ENCODE results near the gene TAS2R14.

TAS2R14 gene

DNA sequence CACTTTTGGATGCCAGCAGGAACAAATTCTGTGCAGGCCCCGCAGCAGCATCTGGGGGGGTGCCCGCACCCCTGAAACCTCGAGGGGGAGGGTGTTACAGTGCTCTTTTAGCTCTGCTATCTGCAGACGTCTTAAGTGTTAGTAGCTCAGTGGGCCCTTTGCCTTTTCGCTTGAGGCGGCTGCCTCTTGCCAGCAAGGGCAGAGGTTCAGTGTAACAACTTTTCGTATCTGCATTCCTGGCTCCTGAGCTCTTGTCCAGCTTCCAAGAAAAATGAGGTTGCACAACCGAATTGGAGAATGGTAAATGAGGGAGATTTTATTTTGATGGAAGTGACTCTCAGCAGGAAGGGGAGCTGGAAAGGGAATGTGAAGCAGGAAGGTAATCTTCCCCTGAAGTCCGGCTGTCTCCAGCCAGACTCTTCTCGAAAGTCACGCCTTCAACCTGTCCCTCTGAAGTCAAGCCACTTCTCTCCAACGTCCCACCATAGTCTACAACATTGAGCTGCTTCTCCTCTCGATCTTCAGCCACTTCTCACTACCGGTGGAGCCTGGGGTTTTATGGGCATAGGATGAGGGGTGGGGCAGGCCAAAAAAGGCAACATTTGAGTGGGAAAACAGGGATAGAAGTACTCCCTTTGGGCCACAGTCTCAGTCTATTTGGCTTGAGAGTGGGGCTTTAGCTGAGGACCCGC is 29.8 kb upstream of the TAS2R14 start (continued):
- TF ChIP-seq, protein P1, sequence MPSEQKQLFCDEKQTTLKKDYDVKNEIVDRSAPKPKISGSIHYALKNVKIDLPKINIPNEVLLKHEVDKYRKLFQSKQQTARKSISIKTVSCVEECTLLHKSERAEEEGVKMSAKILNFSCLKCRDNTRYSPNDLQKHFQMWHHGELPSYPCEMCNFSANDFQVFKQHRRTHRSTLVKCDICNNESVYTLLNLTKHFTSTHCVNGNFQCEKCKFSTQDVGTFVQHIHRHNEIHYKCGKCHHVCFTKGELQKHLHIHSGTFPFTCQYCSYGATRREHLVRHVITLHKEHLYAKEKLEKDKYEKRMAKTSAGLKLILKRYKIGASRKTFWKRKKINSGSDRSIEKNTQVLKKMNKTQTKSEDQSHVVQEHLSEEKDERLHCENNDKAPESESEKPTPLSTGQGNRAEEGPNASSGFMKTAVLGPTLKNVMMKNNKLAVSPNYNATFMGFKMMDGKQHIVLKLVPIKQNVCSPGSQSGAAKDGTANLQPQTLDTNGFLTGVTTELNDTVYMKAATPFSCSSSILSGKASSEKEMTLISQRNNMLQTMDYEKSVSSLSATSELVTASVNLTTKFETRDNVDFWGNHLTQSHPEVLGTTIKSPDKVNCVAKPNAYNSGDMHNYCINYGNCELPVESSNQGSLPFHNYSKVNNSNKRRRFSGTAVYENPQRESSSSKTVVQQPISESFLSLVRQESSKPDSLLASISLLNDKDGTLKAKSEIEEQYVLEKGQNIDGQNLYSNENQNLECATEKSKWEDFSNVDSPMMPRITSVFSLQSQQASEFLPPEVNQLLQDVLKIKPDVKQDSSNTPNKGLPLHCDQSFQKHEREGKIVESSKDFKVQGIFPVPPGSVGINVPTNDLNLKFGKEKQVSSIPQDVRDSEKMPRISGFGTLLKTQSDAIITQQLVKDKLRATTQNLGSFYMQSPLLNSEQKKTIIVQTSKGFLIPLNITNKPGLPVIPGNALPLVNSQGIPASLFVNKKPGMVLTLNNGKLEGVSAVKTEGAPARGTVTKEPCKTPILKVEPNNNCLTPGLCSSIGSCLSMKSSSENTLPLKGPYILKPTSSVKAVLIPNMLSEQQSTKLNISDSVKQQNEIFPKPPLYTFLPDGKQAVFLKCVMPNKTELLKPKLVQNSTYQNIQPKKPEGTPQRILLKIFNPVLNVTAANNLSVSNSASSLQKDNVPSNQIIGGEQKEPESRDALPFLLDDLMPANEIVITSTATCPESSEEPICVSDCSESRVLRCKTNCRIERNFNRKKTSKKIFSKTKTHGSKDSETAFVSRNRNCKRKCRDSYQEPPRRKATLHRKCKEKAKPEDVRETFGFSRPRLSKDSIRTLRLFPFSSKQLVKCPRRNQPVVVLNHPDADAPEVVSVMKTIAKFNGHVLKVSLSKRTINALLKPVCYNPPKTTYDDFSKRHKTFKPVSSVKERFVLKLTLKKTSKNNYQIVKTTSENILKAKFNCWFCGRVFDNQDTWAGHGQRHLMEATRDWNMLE (tag by site-specific recombination; conservative IDR thresholded peaks at IDR 0.05; ENCODE audit: low read depth) = no peak
- TF ChIP-seq ZNF510 (tag by site-specific recombination; IDR thresholded peaks at IDR 0.05; ENCODE audit: insufficient replicate concordance) = no peak

DNA sequence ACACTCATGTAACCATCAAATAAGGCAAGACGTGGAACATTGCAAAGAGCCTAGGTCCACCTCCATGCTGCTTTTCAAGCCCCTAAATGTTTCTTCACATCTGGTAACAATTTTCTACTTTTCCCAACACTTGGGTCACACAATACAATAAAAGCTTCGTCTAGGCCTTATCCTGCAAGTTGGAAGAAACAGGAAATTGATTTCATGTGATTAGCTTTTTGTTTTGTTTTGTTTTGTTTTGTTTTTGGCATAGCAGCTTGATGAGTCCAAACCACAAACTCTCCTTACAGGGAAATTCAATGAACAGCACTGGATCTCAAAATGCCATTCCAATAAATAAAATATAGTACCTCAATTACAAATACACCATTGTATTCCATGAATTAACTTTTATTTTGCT is 28.3 kb upstream of the TAS2R14 start:
- ChIA-PET POLR2A (no interaction called here), CTCF (no interaction called here)
- Histone ChIP-seq H3K9me3 (ENCODE audit: control insufficient read depth, insufficient read depth, low read depth, low read length) (no peaks in the 10 kb centered on the region), H3K4me1 (ENCODE audit: control insufficient read depth, insufficient read depth, low read length) (no peaks in the 10 kb centered on the region), H3K4me3 (ENCODE audit: low read depth, low read length) (no peak overlapping the region), H3K36me3 (ENCODE audit: control insufficient read depth in 2 of 2, insufficient read depth in 1 of 2, low read length in 2 of 2) (no peaks in the 10 kb centered on the region), H3K27ac (ENCODE audit: extremely low read depth, low read depth, low read length) (no peak overlapping the region)
- TF ChIP-seq, protein P2, sequence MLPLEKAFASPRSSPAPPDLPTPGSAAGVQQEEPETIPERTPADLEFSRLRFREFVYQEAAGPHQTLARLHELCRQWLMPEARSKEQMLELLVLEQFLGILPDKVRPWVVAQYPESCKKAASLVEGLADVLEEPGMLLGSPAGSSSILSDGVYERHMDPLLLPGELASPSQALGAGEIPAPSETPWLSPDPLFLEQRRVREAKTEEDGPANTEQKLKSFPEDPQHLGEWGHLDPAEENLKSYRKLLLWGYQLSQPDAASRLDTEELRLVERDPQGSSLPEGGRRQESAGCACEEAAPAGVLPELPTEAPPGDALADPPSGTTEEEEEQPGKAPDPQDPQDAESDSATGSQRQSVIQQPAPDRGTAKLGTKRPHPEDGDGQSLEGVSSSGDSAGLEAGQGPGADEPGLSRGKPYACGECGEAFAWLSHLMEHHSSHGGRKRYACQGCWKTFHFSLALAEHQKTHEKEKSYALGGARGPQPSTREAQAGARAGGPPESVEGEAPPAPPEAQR (tag by site-specific recombination; IDR thresholded peaks at IDR 0.05) = no peak
- TF ChIP-seq ZFP41 (tag by site-specific recombination; IDR thresholded peaks at IDR 0.05; ENCODE audit: borderline replicate concordance) = no peak
- no peak for TF ChIP-seq ZNF664 (tag by site-specific recombination; IDR thresholded peaks at IDR 0.05)
- TF ChIP-seq ZNF530 (tag by site-specific recombination; IDR thresholded peaks at IDR 0.05; ENCODE audit: low read depth) = no peak
- TF ChIP-seq ZNF10 (tag by site-specific recombination; IDR thresholded peaks at IDR 0.05) = no peak
- no peak for TF ChIP-seq ZNF335 (tag by site-specific recombination; conservative IDR thresholded peaks at IDR 0.05)
- TF ChIP-seq ZNF174 (tag by site-specific recombination; IDR thresholded peaks at IDR 0.05) = no peak
- TF ChIP-seq ZNF202 (tag by site-specific recombination; IDR thresholded peaks at IDR 0.05; ENCODE audit: borderline replicate concordance) = no peak
- TF ChIP-seq, protein P3, sequence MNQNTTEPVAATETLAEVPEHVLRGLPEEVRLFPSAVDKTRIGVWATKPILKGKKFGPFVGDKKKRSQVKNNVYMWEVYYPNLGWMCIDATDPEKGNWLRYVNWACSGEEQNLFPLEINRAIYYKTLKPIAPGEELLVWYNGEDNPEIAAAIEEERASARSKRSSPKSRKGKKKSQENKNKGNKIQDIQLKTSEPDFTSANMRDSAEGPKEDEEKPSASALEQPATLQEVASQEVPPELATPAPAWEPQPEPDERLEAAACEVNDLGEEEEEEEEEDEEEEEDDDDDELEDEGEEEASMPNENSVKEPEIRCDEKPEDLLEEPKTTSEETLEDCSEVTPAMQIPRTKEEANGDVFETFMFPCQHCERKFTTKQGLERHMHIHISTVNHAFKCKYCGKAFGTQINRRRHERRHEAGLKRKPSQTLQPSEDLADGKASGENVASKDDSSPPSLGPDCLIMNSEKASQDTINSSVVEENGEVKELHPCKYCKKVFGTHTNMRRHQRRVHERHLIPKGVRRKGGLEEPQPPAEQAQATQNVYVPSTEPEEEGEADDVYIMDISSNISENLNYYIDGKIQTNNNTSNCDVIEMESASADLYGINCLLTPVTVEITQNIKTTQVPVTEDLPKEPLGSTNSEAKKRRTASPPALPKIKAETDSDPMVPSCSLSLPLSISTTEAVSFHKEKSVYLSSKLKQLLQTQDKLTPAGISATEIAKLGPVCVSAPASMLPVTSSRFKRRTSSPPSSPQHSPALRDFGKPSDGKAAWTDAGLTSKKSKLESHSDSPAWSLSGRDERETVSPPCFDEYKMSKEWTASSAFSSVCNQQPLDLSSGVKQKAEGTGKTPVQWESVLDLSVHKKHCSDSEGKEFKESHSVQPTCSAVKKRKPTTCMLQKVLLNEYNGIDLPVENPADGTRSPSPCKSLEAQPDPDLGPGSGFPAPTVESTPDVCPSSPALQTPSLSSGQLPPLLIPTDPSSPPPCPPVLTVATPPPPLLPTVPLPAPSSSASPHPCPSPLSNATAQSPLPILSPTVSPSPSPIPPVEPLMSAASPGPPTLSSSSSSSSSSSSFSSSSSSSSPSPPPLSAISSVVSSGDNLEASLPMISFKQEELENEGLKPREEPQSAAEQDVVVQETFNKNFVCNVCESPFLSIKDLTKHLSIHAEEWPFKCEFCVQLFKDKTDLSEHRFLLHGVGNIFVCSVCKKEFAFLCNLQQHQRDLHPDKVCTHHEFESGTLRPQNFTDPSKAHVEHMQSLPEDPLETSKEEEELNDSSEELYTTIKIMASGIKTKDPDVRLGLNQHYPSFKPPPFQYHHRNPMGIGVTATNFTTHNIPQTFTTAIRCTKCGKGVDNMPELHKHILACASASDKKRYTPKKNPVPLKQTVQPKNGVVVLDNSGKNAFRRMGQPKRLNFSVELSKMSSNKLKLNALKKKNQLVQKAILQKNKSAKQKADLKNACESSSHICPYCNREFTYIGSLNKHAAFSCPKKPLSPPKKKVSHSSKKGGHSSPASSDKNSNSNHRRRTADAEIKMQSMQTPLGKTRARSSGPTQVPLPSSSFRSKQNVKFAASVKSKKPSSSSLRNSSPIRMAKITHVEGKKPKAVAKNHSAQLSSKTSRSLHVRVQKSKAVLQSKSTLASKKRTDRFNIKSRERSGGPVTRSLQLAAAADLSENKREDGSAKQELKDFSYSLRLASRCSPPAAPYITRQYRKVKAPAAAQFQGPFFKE (tag by site-specific recombination; IDR thresholded peaks at IDR 0.05; ENCODE audit: borderline replicate concordance) = no peak
- TF ChIP-seq, protein P4, sequence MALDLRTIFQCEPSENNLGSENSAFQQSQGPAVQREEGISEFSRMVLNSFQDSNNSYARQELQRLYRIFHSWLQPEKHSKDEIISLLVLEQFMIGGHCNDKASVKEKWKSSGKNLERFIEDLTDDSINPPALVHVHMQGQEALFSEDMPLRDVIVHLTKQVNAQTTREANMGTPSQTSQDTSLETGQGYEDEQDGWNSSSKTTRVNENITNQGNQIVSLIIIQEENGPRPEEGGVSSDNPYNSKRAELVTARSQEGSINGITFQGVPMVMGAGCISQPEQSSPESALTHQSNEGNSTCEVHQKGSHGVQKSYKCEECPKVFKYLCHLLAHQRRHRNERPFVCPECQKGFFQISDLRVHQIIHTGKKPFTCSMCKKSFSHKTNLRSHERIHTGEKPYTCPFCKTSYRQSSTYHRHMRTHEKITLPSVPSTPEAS (tag by site-specific recombination; IDR thresholded peaks at IDR 0.05) = no peak
